GM08714 (cell line): ENCODE measurements around the gene NCAPD2.
"Not testable (repeated sequence)": the region's sequence is repeated elsewhere in the genome, so short reads cannot be mapped to it uniquely, and the experiment has no call there.

ENCODE experiments used
- H3K4me3 ChIP-seq: fragments of 200-500 bp; sonication (Bioruptor generic); 2 replicates; pipeline ENCODE4 v1.5.1; 2014; ENCODE audit warnings: mild to moderate bottlenecking, low read length, inconsistent platforms
- ZNF274 ChIP-seq: IDR thresholded peaks from 2 replicates; pipeline ENCODE4 v1.6.1; 2012; ENCODE audit warnings: mild to moderate bottlenecking, low read depth, low read length

NCAPD2 gene

DNA sequence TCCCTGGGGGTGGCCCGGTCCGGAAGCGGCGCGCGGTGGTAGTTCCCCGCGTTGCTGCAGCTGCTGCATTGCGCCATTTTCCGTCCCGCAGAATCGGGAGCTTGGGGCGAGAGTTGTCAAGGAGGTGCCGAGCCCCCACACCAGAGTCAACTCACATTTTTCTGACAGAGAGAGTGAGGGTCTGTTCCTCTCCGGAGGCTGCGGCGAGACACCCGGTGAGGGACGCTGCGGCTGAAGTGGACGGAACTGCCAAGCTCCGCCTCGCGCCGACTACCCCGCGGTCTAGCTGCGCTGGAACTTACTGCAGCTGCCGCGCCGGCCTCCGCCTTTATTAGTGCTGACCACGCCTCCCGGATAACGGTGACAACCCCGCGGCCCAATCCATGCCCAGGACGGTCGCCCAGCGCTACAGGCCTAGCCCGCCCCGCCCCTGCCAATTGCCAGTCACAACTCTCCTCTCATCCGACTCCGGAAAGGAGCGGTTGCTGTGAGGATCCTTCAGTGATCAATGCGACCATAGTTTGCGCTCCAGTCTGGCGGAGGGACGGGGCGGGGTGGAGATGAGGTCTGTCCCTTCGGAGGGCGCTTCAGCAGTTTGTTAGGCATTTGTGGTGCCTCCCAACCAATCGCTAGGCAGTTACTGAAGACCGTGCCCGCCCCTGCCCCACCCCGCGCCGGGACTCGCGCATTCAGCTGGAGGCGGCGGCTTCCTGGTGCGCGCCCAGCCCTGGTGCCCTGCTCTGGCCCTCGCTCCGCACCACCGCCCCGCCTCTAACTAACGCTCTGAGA, 23.3 kb upstream of the NCAPD2 start, which contains the start of gene VAMP1:
Gene VAMP1 (minus strand): TSS at position 303 of the 789 bp plus-strand sequence. CDS start 146 bp downstream, at position 157.
- H3K4me3 ChIP-seq: peak within 1 kb of the TSS; percentile 70
- no peak for TF ChIP-seq ZNF274

DNA sequence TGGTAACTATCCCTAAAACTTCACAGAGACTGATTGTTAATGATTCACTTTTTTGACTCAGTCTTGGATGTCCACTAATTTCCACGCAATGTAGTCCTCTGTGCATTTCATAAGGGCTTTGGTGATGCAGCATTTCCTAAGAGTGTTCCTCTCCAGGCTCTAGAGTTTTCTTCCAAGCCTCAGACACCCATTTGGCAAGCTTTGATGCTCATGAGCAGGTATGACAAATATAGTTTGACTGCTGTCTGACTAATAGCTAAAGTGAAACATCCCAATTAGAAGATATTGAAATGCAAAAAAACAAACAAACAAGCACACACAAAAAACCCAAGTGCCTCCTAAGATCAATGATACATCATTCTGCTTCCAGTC, 21.9 kb upstream of the NCAPD2 start:
- TF ChIP-seq ZNF274: no peak

DNA sequence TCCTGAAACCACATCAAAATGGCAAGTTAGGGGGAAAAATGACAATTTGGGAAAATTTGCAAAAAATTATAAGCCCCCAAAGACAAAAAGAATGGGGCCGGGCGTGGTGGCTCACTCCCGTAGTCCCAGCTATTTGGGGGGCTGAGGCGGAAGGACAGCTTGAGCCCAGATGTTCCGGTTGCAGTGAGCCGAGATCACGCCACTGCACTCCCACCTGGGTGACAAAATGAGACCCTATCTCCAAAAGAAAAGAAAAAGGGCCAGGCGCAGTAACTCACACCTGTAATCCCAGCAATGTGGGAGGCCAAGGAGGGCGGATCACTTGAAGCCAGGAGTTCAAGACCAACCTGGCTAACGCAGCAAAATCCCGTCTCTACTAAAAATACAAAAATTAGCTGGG, 21.4 kb upstream of the NCAPD2 start:
- no peak for TF ChIP-seq ZNF274
- H3K4me3 ChIP-seq: no peak overlapping the region

More for the DNA sequence above, 21.9 kb upstream of the NCAPD2 start:
- no peak overlapping the region for H3K4me3 ChIP-seq

DNA sequence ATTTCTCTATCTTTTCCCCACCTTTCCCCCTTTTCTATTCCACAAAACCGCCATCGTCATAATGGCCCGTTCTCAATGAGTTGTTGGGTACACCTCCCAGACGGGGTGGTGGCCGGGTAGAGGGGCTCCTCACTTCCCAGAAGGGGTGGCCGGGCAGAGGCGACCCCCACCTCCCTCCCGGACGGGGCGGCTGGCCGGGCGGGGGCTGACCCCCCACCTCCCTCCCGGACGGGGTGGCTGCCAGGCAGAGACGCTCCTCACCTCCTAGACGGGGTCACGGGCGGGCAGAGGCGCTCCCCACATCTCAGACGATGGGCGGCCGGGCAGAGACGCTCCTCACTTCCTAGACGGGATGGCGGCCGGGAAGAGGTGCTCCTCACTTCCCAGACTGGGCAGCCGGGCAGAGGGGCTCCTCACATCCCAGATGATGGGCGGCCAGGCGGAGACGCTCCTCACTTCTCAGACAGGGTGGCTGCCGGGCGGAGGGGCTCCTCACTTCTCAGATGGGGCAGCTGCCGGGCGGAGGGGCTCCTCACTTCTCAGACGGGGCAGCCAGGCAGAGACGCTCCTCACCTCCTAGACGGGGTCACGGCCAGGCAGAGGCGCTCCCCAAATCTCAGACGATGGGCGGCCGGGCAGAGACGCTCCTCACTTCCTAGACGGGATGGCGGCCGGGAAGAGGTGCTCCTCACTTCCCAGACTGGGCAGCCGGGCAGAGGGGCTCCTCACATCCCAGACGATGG, 18.5 kb upstream of the NCAPD2 start:
- H3K4me3 ChIP-seq: not testable (repeated sequence)

DNA sequence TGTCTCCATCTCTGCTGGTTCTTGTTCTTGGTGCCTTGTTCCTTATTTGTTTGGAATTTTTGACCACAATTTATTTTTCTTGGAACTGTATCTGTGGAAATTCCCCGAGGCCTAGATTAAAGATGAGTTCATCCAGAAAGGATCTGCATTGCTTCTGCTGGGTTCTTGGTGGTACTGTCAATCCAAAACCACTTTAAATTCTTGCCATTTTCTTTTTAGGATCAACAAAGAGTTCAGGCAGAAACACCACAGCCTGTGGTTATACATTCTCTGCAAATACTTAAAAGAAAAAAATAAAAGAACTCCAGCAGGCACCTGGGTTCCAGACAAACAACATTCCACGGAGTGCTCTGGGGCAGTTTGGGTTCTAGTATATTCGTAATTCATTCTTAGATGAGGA, 17.4 kb upstream of the NCAPD2 start:
- TF ChIP-seq ZNF274: no peak
- no peak overlapping the region for H3K4me3 ChIP-seq

DNA sequence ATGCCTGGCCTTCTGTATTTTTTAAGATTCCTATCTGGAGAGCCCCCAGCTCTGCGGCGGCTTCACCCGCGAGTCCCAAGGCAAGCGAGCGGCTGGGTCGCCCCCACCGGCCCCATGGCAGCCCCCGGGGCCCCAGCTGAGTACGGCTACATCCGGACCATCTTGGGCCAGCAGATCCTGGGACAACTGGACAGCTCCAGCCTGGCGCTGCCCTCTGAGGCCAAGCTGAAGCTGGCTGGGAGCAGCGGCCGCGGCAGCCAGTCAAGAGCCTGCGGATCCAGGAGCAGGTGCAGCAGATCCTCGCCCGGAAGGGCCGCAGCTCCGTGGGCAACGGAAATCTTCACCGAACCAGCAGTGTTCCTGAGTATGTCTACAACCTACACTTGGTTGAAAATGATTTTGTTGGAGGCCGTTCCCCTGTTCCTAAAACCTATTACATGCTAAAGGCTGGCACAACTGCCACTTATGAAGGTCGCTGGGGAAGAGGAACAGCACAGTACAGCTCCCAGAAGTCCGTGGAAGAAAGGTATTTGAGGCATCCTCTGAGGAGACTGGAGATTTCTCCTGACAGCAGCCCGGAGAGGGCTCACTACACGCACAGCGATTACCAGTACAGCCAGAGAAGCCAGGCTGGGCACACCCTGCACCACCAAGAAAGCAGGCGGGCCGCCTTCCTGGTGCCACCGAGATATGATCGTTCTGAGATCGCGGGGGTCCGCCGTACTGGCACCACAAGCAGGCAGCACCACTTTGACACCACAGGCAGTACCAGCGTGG, 16.1 kb upstream of the NCAPD2 start:
- not testable (repeated sequence) for H3K4me3 ChIP-seq

DNA sequence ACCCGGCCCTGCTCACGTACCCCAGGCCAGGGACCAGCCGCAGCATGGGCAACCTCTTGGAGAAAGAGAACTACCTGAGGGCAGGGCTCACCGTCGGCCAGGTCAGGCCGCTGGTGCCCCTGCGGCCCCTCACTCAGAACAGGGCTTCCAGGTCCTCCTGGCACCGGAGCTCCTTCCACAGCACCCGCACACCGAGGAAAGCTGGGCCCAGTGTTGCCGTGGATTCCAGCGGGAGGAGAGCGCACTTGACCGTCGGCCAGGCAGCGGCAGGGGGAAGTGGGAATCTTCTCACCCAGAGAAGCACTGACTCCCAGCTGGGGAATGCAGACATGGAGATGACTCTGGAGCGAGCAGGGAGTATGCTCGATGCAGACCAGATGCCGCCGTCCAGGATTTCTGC, 15.5 kb upstream of the NCAPD2 start:
- no peak overlapping the region for H3K4me3 ChIP-seq
- no peak for TF ChIP-seq ZNF274

DNA sequence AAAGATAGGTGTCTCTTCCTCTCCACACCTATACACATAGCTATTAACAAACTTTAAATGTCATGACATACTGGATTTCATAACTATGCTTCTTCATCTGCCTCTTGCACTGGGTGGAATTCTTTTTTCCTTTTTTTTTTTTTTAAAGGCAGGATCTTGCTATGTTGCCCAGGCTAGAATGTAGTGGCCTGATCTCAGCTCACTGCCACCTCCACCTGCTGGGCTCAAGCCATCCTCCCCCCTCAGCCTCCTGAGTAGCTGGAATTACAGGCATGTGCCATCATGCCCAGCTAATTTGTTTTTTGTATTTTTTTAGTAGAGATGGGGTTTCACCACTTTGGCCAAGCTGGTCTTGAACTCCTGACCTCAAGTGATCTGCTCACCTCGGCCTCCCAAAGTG, 5.7 kb upstream of the NCAPD2 start:
- no peak for TF ChIP-seq ZNF274
- H3K4me3 ChIP-seq: no peak overlapping the region

DNA sequence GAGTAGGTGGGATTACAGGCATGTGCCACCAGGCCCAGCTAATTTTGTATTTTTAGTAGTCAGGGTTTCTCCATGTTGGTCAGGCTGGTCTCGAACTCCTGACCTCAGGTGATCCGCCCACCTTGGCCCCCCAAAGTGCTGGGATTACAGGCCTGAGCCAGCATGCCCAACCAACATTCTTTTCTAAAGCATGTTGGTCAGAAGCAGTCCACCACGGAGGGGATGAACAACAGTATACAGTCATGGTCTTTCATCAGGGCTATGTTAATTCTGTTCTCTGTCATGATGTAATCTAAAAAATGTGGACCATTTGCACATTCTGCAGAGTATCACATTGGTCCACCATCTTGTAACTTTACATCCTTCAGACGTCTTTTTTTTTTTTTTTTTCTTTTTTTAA, 4.5 kb upstream of the NCAPD2 start:
- no peak overlapping the region for H3K4me3 ChIP-seq
- no peak for TF ChIP-seq ZNF274

DNA sequence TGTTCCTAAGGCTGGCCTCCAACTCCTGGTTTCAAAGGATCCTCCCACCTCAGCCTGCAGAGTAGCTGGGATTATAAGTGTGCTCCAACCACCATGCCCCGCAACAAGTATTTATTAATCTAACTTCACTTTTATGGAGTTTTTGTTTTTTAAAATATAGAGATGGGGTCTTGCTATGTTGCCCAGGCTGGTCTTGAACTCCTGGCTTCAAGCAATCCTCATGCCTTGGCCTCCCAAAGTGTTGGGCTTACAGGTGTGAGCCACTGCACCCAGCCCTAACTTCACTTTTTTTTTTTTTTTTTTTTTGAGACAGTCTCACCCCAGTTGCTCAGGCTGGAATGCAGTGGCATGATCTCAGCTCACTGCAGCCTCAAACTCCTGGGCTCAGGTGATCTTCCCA, 3.2 kb upstream of the NCAPD2 start:
- not testable (repeated sequence) for H3K4me3 ChIP-seq

DNA sequence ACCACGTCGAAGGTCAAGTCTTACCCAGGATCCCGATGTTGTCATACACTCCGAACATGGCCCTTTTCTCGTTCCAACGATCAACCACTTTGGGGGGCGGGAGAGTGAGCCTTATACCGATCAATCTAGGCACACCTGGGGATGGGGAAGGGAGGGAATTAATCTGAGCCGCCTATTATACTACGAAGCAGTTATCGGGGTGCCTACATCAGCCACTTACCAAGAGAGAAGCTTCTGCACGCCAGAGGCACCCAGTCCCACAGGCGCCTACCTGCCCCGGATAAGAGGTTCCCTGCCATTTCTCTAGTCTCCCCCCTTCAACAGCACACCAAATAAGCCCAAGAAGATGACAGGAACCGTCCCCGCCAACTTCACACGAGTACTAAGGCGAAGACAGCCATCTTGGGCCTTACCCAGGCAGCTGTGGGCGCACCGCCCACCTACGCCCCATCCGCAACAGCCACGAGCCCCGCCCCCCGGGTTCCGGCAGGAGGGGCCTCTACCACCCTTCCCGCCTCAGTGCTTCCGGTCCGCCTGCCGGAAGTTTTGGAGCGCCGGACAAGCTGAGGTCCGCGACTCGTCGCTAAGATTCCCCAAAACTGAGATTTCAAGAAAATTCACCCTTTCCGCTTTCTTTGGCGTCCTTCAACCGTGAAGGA, 935 bp upstream of the NCAPD2 start, which contains the start of gene MRPL51:
Gene MRPL51 (minus strand): TSS at position 425 of the 659 bp plus-strand sequence. CDS start 126 bp downstream, at position 299.
- TF ChIP-seq ZNF274: no peak
- peak within 1 kb of the TSS; percentile 96 for H3K4me3 ChIP-seq

DNA sequence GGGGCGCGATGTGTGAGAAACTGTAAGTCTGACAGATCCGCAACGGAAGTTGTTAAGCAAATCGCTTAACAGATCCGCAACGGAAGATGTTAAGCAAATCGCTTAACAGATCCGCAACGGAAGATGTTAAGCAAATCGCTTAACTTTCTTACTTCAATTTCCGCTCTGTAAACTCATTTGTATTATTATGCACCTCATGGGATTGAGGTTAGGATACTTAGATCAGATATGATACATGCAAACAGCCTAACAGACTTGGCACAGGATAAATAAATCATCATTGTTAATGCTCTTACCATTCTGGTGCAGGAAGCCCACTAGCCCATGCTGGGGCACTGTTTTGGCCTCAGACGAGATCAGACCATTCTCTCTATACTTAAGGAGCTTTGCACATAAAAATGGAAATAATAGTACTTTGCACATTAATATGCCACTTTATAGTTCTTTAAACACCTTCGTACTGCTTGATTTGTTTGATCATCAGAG, 399 bp downstream of the NCAPD2 start:
- TF ChIP-seq ZNF274: no peak
- H3K4me3 ChIP-seq: peak overlapping the region; percentile 96

DNA sequence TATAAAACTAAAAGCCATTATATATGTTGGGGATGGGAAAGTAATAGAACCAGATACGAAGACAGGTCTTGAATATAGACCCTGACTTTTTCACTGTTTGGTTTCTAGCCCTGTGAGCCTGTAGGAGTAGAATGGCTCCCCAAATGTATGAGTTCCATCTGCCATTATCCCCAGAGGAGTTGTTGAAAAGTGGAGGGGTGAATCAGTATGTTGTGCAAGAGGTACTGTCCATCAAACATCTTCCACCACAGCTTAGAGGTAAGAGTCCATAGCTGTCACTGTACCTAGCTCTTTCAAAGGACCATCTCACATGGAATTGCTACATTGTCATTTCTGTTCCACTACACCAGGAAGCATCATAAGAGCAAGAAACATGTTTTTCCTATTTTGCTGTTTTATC, 1.1 kb downstream of the NCAPD2 start:
- no peak for TF ChIP-seq ZNF274
- H3K4me3 ChIP-seq: peak overlapping the region; percentile 96

DNA sequence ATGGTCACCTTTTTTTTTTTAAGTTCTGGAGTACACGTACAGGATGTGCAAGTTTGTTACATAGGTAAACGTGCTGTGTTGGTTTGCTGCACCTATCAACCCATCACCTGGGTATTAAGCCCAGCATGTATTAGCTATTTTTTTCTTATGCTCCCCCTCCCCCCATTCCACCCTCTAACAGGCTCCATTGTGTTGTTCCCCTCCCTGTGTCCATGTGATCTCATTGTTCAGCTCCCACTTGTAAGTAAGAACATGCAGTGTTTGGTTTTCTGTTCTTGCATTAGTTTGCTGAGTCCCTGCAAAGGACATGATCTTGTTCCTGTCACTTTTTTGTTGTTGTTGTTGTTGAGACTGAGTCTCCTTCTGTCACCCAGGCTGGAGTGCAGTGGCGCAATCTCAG, 3.4 kb downstream of the NCAPD2 start:
- H3K4me3 ChIP-seq: not testable (repeated sequence)

DNA sequence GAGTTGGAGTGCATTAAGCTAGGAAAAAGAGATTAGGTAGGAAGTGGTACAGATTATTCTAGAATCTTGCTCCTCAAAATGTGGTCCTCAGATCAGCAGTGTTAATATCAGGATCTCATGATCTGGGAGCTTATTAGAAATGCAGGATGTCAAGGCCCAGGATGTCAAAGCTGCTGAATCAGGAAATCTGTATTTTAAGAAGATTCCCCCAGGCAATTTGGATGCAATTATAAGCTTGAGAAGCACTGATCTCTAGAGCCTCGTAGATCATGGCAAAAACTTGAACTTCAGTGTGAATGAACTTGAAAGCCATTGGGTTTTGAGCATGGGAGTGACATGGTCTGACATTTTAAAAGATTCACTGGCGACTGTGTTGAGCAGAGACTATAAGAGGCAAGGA, 6.6 kb downstream of the NCAPD2 start:
- TF ChIP-seq ZNF274: no peak
- H3K4me3 ChIP-seq: no peak overlapping the region
